GM12892 (cell line): Measurements from ENCODE around the gene UNC45B.

Experiments
- POLR2A ChIP-seq: IDR thresholded peaks from 2 replicates; pipeline ENCODE4 v1.6.1; 2011; ENCODE audit warnings: low read depth, low read length, control low read depth
- POLR2AphosphoS5 ChIP-seq: IDR thresholded peaks from 2 replicates; pipeline ENCODE4 v1.6.1; 2011; ENCODE audit warnings: low read depth, low read length, control low read depth

DNA sequence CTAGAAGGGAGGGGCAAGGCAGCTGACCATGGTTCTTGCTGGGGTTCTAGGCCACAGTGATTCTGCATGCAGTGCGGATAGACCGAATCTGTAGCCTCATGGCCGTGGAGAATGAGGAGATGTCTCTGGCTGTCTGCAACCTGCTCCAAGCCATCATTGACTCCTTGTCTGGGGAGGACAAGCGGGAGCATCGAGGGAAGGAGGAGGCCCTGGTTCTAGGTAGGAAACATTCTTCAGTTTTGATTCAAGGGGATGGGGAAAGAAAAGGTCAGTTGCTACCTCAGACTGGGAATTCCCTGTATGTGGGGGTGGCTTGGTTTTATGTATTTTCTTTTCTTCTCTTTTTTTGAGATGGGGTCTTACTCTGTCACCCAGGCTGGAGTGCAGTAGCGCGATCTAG lies 7.6 kb downstream of the UNC45B start:
- TF ChIP-seq POLR2AphosphoS5 (no peak), POLR2A (no peak)
